D721Med (cell line): ENCODE data around the gene MRPL49.

Experiments used
- DNase-seq: peaks from one replicate; pipeline ENCODE4 v3.0.0; 2011; ENCODE audit warnings: low spot score; ENCODE audit not compliant: insufficient read length
- FAIRE-seq: peaks from 2 replicates; lab custom pipeline; 2011; peaks lifted over from hg19 to GRCh38; lab: Jason Lieb, UNC
- CTCF ChIP-seq: IDR thresholded peaks from 2 replicates; pipeline ENCODE4 v1.5.1; 2012; ENCODE audit warnings: mild to moderate bottlenecking, control low read depth; ENCODE audit not compliant: insufficient read depth; ENCODE audit errors: missing control alignments

The MRPL49 gene

GRCh38 chr11:65089621-65090020, 32.5 kb upstream of the MRPL49 start:
- FAIRE-seq = no peak
- TF ChIP-seq CTCF = no peak
- no peak for DNase-seq

GRCh38 chr11:65090628-65091027, 31.5 kb upstream of the MRPL49 start:
- TF ChIP-seq CTCF = no peak
- DNase-seq = no peak
- FAIRE-seq = no peak

GRCh38 chr11:65095427-65095826, 26.7 kb upstream of the MRPL49 start:
- DNase-seq (no peak), FAIRE-seq (no peak)
- no peak for TF ChIP-seq CTCF

GRCh38 chr11:65095974-65096806, 25.9 kb upstream of the MRPL49 start, which contains the start of gene VPS51:
Gene VPS51, plus strand, starts transcription at chr11:65096214. Its CDS starts 37 bp downstream, at chr11:65096251.
- DNase-seq = peak; percentile 94
- TF ChIP-seq CTCF = no peak
- FAIRE-seq = no peak

- no peak for TF ChIP-seq CTCF
- FAIRE-seq = no peak
- DNase-seq = no peak
Observed at GRCh38 chr11:65096926-65097325, 25.2 kb upstream of the MRPL49 start.

GRCh38 chr11:65100674-65101350, 21.3 kb upstream of the MRPL49 start:
- DNase-seq = no peak
- FAIRE-seq = no peak
- TF ChIP-seq CTCF = no peak
